PFSK-1 (cell line): ENCODE data around the gene DNAI7.

ENCODE experiments used
- POLR2AphosphoS5 ChIP-seq: IDR thresholded peaks from 2 replicates; pipeline ENCODE4 v1.6.1; 2012; ENCODE audit warnings: low read depth, mild to moderate bottlenecking, control low read depth, low read length, moderate library complexity
- SIN3A ChIP-seq: IDR thresholded peaks from 2 replicates; pipeline ENCODE4 v1.6.1; 2012; ENCODE audit warnings: mild to moderate bottlenecking, low read length, moderate library complexity, borderline replicate concordance; ENCODE audit not compliant: insufficient read depth
- TAF1 ChIP-seq: IDR thresholded peaks from 2 replicates; pipeline ENCODE4 v1.6.1; 2012; ENCODE audit warnings: low read length, control low read depth, borderline replicate concordance; ENCODE audit not compliant: insufficient read depth
- TF ChIP-seq, protein P1 (sequence below), 2 experiments: IDR thresholded peaks; 2 replicates each; pipeline versions ENCODE4 v1.6.1 to v1.8.0; 2011 to 2012; ENCODE audit warnings: low read depth in 2 of 2, low read length in 2 of 2, control low read depth in 1 of 2, inconsistent platforms in 1 of 2, mild to moderate bottlenecking in 1 of 2, moderate library complexity in 1 of 2; ENCODE audit not compliant: insufficient read depth in 1 of 2

DNA sequence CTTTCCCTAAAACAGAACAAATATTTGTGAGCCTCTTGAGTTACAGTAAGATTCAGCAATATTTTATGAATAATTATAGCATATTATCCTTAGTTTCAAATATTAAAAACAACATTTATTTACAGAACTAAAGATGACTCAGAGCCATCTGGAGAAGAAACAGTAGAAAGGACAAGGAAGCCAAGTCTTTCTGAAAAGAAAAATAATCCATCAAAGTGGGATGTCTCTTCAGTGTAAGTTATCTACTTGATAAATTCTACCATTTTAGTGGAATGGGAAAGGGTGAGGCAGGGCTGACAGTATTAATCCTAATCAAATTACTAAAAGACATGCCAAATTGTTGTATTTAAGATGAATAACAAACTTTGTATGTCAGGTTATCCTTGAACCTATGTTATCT is 88.1 kb downstream of the DNAI7 start:
- TF ChIP-seq TAF1 (no peak), POLR2AphosphoS5 (no peak), SIN3A (no peak)
- TF ChIP-seq, protein P1, sequence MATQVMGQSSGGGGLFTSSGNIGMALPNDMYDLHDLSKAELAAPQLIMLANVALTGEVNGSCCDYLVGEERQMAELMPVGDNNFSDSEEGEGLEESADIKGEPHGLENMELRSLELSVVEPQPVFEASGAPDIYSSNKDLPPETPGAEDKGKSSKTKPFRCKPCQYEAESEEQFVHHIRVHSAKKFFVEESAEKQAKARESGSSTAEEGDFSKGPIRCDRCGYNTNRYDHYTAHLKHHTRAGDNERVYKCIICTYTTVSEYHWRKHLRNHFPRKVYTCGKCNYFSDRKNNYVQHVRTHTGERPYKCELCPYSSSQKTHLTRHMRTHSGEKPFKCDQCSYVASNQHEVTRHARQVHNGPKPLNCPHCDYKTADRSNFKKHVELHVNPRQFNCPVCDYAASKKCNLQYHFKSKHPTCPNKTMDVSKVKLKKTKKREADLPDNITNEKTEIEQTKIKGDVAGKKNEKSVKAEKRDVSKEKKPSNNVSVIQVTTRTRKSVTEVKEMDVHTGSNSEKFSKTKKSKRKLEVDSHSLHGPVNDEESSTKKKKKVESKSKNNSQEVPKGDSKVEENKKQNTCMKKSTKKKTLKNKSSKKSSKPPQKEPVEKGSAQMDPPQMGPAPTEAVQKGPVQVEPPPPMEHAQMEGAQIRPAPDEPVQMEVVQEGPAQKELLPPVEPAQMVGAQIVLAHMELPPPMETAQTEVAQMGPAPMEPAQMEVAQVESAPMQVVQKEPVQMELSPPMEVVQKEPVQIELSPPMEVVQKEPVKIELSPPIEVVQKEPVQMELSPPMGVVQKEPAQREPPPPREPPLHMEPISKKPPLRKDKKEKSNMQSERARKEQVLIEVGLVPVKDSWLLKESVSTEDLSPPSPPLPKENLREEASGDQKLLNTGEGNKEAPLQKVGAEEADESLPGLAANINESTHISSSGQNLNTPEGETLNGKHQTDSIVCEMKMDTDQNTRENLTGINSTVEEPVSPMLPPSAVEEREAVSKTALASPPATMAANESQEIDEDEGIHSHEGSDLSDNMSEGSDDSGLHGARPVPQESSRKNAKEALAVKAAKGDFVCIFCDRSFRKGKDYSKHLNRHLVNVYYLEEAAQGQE (IDR thresholded peaks at IDR 0.05; ENCODE audit: insufficient read depth in 1 of 2, low read depth in 2 of 2, low read length in 2 of 2), result no peak
